HepG2 (cell line): Measurements from ENCODE around the gene ZNF513. TPM values are rescaled to one million over a fixed set of nuclear protein-coding genes. Genes with fewer than 3 reads are reported as not detected.

ENCODE experiments used
- BORCS8-MEF2B ChIP-seq: sonication (generic); formaldehyde crosslinking; IDR thresholded peaks from 2 replicates; pipeline ENCODE4 v1.8.0; 2022; ENCODE audit warnings: mild to moderate bottlenecking, missing genetic modification reagents
- CCDC6 ChIP-seq: sonication (generic); formaldehyde crosslinking; IDR thresholded peaks from 2 replicates; pipeline ENCODE4 v1.8.1; 2022; ENCODE audit warnings: mild to moderate bottlenecking, missing genetic modification reagents, moderate library complexity
- CERS6 ChIP-seq: sonication (generic); formaldehyde crosslinking; IDR thresholded peaks from 2 replicates; pipeline ENCODE4 v1.5.0; 2020; ENCODE audit warnings: missing genetic modification reagents
- CREBL2 ChIP-seq: sonication (generic); formaldehyde crosslinking; IDR thresholded peaks from 2 replicates; pipeline ENCODE4 v1.8.1; 2023; ENCODE audit warnings: missing genetic modification reagents, mild to moderate bottlenecking, borderline replicate concordance
- GLI4 ChIP-seq: sonication (generic); formaldehyde crosslinking; IDR thresholded peaks from 2 replicates; pipeline ENCODE4 v1.5.1; 2020; ENCODE audit warnings: missing genetic modification reagents, mild to moderate bottlenecking, moderate library complexity, borderline replicate concordance
- MAZ ChIP-seq, 2 experiments: sonication (generic) in 1 of 2; formaldehyde crosslinking in 1 of 2; IDR thresholded peaks; 2 replicates each; pipeline versions ENCODE4 v1.5.0 to v1.6.1; 2012 to 2020; ENCODE audit warnings: low read depth in 2 of 2, mild to moderate bottlenecking in 2 of 2, borderline replicate concordance in 1 of 2, improper control_type of control experiment in 1 of 2, low read length in 1 of 2, missing genetic modification reagents in 1 of 2, moderate library complexity in 1 of 2
- MXD3 ChIP-seq: IDR thresholded peaks from 2 replicates; pipeline ENCODE4 v1.6.1; 2016; ENCODE audit warnings: mild to moderate bottlenecking, missing biosample characterization, missing genetic modification reagents
- NRL ChIP-seq: sonication (generic); formaldehyde crosslinking; IDR thresholded peaks from 2 replicates; pipeline ENCODE4 v1.5.0; 2020; ENCODE audit warnings: missing genetic modification reagents, mild to moderate bottlenecking, moderate library complexity, borderline replicate concordance
- SNAPC4 ChIP-seq: sonication (generic); formaldehyde crosslinking; IDR thresholded peaks from 2 replicates; pipeline ENCODE4 v1.4.0; 2020; ENCODE audit warnings: mild to moderate bottlenecking, missing genetic modification reagents
- THAP7 ChIP-seq: sonication (generic); formaldehyde crosslinking; IDR thresholded peaks from 2 replicates; pipeline ENCODE4 v1.8.1; 2023; ENCODE audit warnings: mild to moderate bottlenecking, missing genetic modification reagents
- ZNF234 ChIP-seq: sonication (generic); formaldehyde crosslinking; conservative IDR thresholded peaks from 2 replicates; pipeline ENCODE4 v1.5.1; 2020; ENCODE audit warnings: mild to moderate bottlenecking, missing genetic modification reagents
- ZNF30 ChIP-seq: sonication (generic); formaldehyde crosslinking; IDR thresholded peaks from 2 replicates; pipeline ENCODE4 v1.5.0; 2020; ENCODE audit warnings: mild to moderate bottlenecking, missing genetic modification reagents
- ZNF432 ChIP-seq: sonication (generic); formaldehyde crosslinking; IDR thresholded peaks from 2 replicates; pipeline ENCODE4 v1.5.0; 2020; ENCODE audit warnings: missing genetic modification reagents, mild to moderate bottlenecking, borderline replicate concordance
- ZNF513 ChIP-seq: sonication (generic); formaldehyde crosslinking; conservative IDR thresholded peaks from 2 replicates; pipeline ENCODE4 v1.5.0; 2020; ENCODE audit warnings: missing genetic modification reagents
- ZNF563 ChIP-seq: sonication (generic); formaldehyde crosslinking; IDR thresholded peaks from 2 replicates; pipeline ENCODE4 v1.8.0; 2022; ENCODE audit warnings: mild to moderate bottlenecking, moderate library complexity, missing genetic modification reagents
- ZNF879 ChIP-seq: sonication (generic); formaldehyde crosslinking; IDR thresholded peaks from 2 replicates; pipeline ENCODE4 v1.8.1; 2023; ENCODE audit warnings: missing genetic modification reagents
- ZSCAN31 ChIP-seq: sonication (generic); formaldehyde crosslinking; IDR thresholded peaks from 2 replicates; pipeline ENCODE4 v1.5.0; 2020; ENCODE audit warnings: low read depth, mild to moderate bottlenecking, missing genetic modification reagents
- polyA plus RNA-seq, 8 experiments: library from polyadenylated mRNA; depleted of rRNA in 3 of 8; stranded (reverse) in 7 of 8; unstranded in 1 of 8; fragments of >200 nt; fragmentation: Illumina TruSeq in 4 of 8; extraction: Trizol in 4 of 8; gene quantifications; 2 replicates each; pipeline versions ENCODE4 v1.2.1 to v1.2.3, GENCODE V29; 2011 to 2016; ENCODE audit warnings: low read depth in 4 of 8, missing spikeins in 1 of 8, mixed read lengths in 1 of 8; ENCODE audit not compliant: insufficient read depth in 1 of 8
- total RNA-seq, 5 experiments: library from RNA; depleted of rRNA; stranded (reverse); fragments of >200 nt; fragmentation: Illumina TruSeq; extraction: Trizol; gene quantifications; 2 replicates each; pipeline ENCODE4 v1.2.3, GENCODE V29; 2016; ENCODE audit warnings: low read depth in 1 of 5

ZNF513 gene
- total and polyA plus RNA-seq, 2 of the 13 experiments (the other 11 are each of a cell fraction or from before 2014, with no cell fraction given) = 4.9 to 6.3 TPM

- TF ChIP-seq SNAPC4 = 0 out of 2 replicates have a peak, but pooled peaks have one; percentile 7
- no peak for TF ChIP-seq ZNF513 (CRISPR knock-in tag)
- peak; percentile 49; the same call in 1 of the 2 replicates for TF ChIP-seq CERS6 (CRISPR knock-in tag)
- TF ChIP-seq MXD3 (CRISPR knock-in tag) = 0 out of 2 replicates have a peak, but pooled peaks have one; percentile 20
- TF ChIP-seq ZNF563 (CRISPR knock-in tag) = no peak; the same call in 1 of the 2 replicates
- 0 out of 2 replicates have a peak, but pooled peaks have one; percentile 5 for TF ChIP-seq THAP7
- TF ChIP-seq ZNF30 (CRISPR knock-in tag) = peak; percentile 95; the same call in 1 of the 2 replicates
- no peak for TF ChIP-seq CCDC6 (CRISPR knock-in tag)
- peak; percentile 59; the same call in 1 of the 2 replicates for TF ChIP-seq CREBL2 (CRISPR knock-in tag)
- peak; percentile 20; the same call in 1 of the 2 replicates for TF ChIP-seq NRL (CRISPR knock-in tag)
- TF ChIP-seq ZNF234 (CRISPR knock-in tag) = peak; percentile 48; the same call in 1 of the 2 replicates
- TF ChIP-seq ZNF432 = no peak
- no peak for TF ChIP-seq ZSCAN31
- 0 out of 2 replicates have a peak, but pooled peaks have one; percentile 4 for TF ChIP-seq MAZ (IDR thresholded peaks at IDR 0.05; ENCODE audit: borderline replicate concordance, low read depth, low read length)
- TF ChIP-seq MAZ (CRISPR knock-in tag; IDR thresholded peaks at IDR 0.05; ENCODE audit: low read depth) = no peak
- 0 out of 2 replicates have a peak, but pooled peaks have one; percentile 81 for TF ChIP-seq ZNF879
- TF ChIP-seq GLI4 (CRISPR knock-in tag) = peak; percentile 91; the same call in 1 of the 2 replicates
- 0 out of 2 replicates have a peak, but pooled peaks have one; percentile 32 for TF ChIP-seq BORCS8-MEF2B (CRISPR knock-in tag)
Observed at GRCh38 chr2:27370816-27371620, 9.5 kb downstream of the ZNF513 start (continued).
